RWPE1 (cell line): ENCODE measurements around the gene PALM2AKAP2.

Experiments
- CTCF ChIA-PET: fragments of 350-600 bp; sonication (Branson Sonifier 250); formaldehyde crosslinking; extraction: SDS; loops from one replicate; lab custom pipeline; 2021; lab: Yijun Ruan, JAX
- POLR2A ChIA-PET: fragments of 400-600 bp; formaldehyde crosslinking; extraction: SDS; loops from one replicate; lab custom pipeline; 2020; ENCODE audit warnings: antibody characterized with exemption; ENCODE audit not compliant: low non-redundant PET; lab: Yijun Ruan, JAX
- DNase-seq: peaks from one replicate; pipeline ENCODE4 v3.0.0; 2012; ENCODE audit warnings: low spot score
- H3K27ac ChIP-seq: fragments of 450-650 bp; 2 replicates; pipeline ENCODE4 v1.5.1; 2017
- CTCF ChIP-seq: fragments of 450-650 bp; conservative IDR thresholded peaks from 2 replicates; pipeline ENCODE4 v1.5.1; 2017; ENCODE audit warnings: low read depth, mild to moderate bottlenecking

Gene PALM2AKAP2

GRCh38 chr9:109779711-109780452, at the start of gene PALM2AKAP2:
Gene PALM2AKAP2 (plus strand): TSS chr9:109780198. CDS start chr9:109780489, 291 bp downstream.
- ChIA-PET POLR2A (no interaction called here), CTCF (interaction anchor here (0.6 to 1.1 kb wide), 5 partner anchors 38 to 437 kb away, joined by 3 to 5 read pairs (median 3); no protein-coding TSS in a partner anchor)
- peak within 1 kb of the TSS; percentile 71 for H3K27ac ChIP-seq
- peak; percentile 82 for DNase-seq
- peak; percentile 92 for TF ChIP-seq CTCF

- DNase-seq: peak; percentile 97
- POLR2A ChIA-PET: no interaction called here
- CTCF ChIA-PET: interaction anchor here (0.6 to 1.0 kb wide), 3 partner anchors 10 to 321 kb away, joined by 4 to 5 read pairs (median 4); no protein-coding TSS in a partner anchor
- no peak overlapping the region for H3K27ac ChIP-seq
- no peak for TF ChIP-seq CTCF
Observed at GRCh38 chr9:109730228-109730627, 49.8 kb upstream of the PALM2AKAP2 start.

- POLR2A ChIA-PET: no interaction called here
- CTCF ChIA-PET: no interaction called here
- no peak overlapping the region for H3K27ac ChIP-seq
- DNase-seq: peak; percentile 73
- no peak for TF ChIP-seq CTCF
Observed at GRCh38 chr9:109733690-109734089, 46.3 kb upstream of the PALM2AKAP2 start.

- CTCF ChIA-PET: interaction anchor here (0.8 kb wide), 1 partner anchor 45 kb away, joined by 5 read pairs; the partner anchor contains the start of gene PALM2AKAP2
- no peak overlapping the region for H3K27ac ChIP-seq
- POLR2A ChIA-PET: no interaction called here
Observed at GRCh38 chr9:109734814-109735213, 45.2 kb upstream of the PALM2AKAP2 start.

GRCh38 chr9:109735801-109736200, 44.2 kb upstream of the PALM2AKAP2 start:
- CTCF ChIA-PET: no interaction called here
- no peak for TF ChIP-seq CTCF

More at GRCh38 chr9:109734814-109735213, 45.2 kb upstream of the PALM2AKAP2 start:
- TF ChIP-seq CTCF: no peak
- DNase-seq: no peak

GRCh38 chr9:109737295-109737694, 42.7 kb upstream of the PALM2AKAP2 start:
- DNase-seq: no peak
- POLR2A ChIA-PET: no interaction called here
- TF ChIP-seq CTCF: no peak
- CTCF ChIA-PET: no interaction called here
- no peak overlapping the region for H3K27ac ChIP-seq

More at GRCh38 chr9:109735801-109736200, 44.2 kb upstream of the PALM2AKAP2 start:
- DNase-seq: no peak
- no peak overlapping the region for H3K27ac ChIP-seq
- POLR2A ChIA-PET: no interaction called here
